Left ventricle myocardium inferior (tissue), 1 donor: Measurements from ENCODE around the gene HSPA4L. TPM values are rescaled to one million over a fixed set of nuclear protein-coding genes. Genes with fewer than 3 reads are reported as not detected.

Source experiments
- DNase-seq: peaks from one replicate; pipeline ENCODE4 v3.0.0-alpha.2; 2020
- H3K27ac ChIP-seq: fragments of 200-600 bp; replicated peaks from 2 replicates; pipeline ENCODE4 v1.8.0; 2021
- H3K27me3 ChIP-seq: fragments of 200-600 bp; 2 replicates; pipeline ENCODE4 v1.8.0; 2021; ENCODE audit warnings: low read depth
- H3K36me3 ChIP-seq: fragments of 200-600 bp; 2 replicates; pipeline ENCODE4 v1.8.0; 2021
- H3K4me1 ChIP-seq: fragments of 200-600 bp; 2 replicates; pipeline ENCODE4 v1.8.0; 2021
- H3K4me3 ChIP-seq: fragments of 200-600 bp; 2 replicates; pipeline ENCODE4 v1.8.0; 2021; ENCODE audit warnings: mild to moderate bottlenecking, moderate library complexity
- H3K9me3 ChIP-seq: fragments of 200-600 bp; replicated peaks from 2 replicates; pipeline ENCODE4 v1.8.0; 2021
- CTCF ChIP-seq: fragments of 200-600 bp; IDR thresholded peaks from 2 replicates; pipeline ENCODE4 v1.8.0; 2021; ENCODE audit warnings: antibody characterized with exemption, mild to moderate bottlenecking, borderline replicate concordance
- intact Hi-C: fragments of 100-400 bp; cut with micrococcal nuclease; formaldehyde crosslinking; loops from one replicate; pipeline ENCODE4 v1.11.0; 2022
- total RNA-seq: library from RNA; stranded (reverse); fragmentation: NEBNext Ultra II Directional; extraction: Animal tissue kit (Norgen Biotek cat#: 25700); gene quantifications from one replicate; pipeline ENCODE4 v1.2.1, GENCODE V29; 2021
- donor health status: DM: no; HTN: yes; CAD: no; lungs with severe emphysema.

The HSPA4L gene
- total RNA-seq, 1 donor from 2014 or later, result 16.1 TPM

DNA sequence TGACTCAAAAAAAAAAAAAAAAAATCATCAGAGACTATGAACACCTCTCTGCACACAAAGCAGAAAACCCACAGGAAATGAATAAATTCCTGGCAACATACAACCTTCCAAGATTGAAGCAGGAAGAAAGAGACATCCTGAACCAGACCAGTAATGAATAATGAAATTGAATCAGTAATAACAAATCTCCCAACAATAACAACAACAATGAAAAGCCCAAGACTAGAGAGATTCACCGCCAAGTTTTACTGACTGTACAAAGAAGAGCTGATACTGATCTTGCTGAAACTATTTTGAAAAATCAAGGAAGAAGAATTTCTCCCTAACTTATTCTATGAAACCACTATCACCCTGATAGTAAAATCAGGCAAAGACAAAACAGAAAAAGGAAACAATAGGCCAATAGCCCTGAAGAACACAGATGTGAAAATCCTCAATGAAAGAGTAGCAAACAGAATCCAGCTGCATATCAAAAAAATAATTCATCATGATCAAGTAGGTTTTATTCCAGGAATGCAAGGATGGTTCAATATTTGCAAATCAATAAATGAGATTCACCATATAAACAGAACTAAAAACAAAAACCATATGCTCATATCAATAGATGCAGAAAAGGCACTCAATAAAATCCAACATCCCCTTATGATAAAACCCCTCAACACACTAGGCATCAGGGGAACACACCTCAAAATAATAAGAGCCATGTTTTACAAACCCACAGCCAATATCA lies 67.5 kb downstream of the HSPA4L start:
- intact Hi-C loops, result no loop called here
- DNase-seq, result no peak
- H3K36me3 ChIP-seq, result no peaks in the 10 kb centered on the region
- no peak overlapping the region for H3K27ac ChIP-seq
- no peak overlapping the region for H3K4me3 ChIP-seq
- peaks cover 83% of the 10 kb centered on the region for H3K9me3 ChIP-seq
- no peaks in the 10 kb centered on the region for H3K27me3 ChIP-seq
- no peaks in the 10 kb centered on the region for H3K4me1 ChIP-seq
- TF ChIP-seq CTCF, result no peak

DNA sequence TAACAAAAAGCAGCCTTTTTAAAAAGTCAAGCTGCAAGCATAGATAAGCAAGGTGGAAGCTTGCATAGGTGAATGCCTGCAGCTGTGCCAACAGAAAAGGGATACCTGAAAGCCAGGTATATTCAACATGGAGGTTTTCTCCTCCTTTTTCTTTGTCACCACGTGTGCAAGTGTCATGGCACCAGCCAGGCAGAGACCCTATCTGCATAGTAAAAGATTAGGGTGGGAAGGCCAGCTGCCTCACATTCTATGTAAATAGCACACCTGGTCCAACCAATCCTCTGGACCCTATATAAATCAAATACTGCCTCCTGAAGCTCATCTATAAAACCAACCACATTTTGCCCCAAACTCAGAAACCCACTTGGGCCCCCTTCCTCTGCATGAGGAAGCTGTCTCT lies 70.5 kb downstream of the HSPA4L start:
- Histone ChIP-seq H3K4me3 (no peak overlapping the region), H3K36me3 (no peaks in the 10 kb centered on the region), H3K27me3 (no peaks in the 10 kb centered on the region), H3K27ac (no peak overlapping the region), H3K9me3 (peaks cover 68% of the 10 kb centered on the region), H3K4me1 (peaks cover 13% of the 10 kb centered on the region)
- no peak for DNase-seq
- intact Hi-C loops, result no loop called here
- no peak for TF ChIP-seq CTCF

- DNase-seq, result no peak
- Histone ChIP-seq H3K36me3 (no peaks in the 10 kb centered on the region), H3K4me3 (no peak overlapping the region), H3K27ac (peak overlapping the region; percentile 6), H3K4me1 (peaks cover 13% of the 10 kb centered on the region), H3K27me3 (no peaks in the 10 kb centered on the region), H3K9me3 (peaks cover 39% of the 10 kb centered on the region)
- no peak for TF ChIP-seq CTCF
- intact Hi-C loops, result no loop called here
Observed at GRCh38 chr4:127856196-127856812, 74.2 kb downstream of the HSPA4L start.

- Histone ChIP-seq H3K4me1 (peaks cover 13% of the 10 kb centered on the region), H3K9me3 (peaks cover 33% of the 10 kb centered on the region), H3K27ac (peak overlapping the region; percentile 6), H3K4me3 (no peak overlapping the region), H3K27me3 (no peaks in the 10 kb centered on the region), H3K36me3 (no peaks in the 10 kb centered on the region)
- intact Hi-C loops, result no loop called here
- TF ChIP-seq CTCF, result no peak
- DNase-seq, result no peak
Observed at GRCh38 chr4:127856813-127857447, 74.8 kb downstream of the HSPA4L start.

- H3K4me1 ChIP-seq, result peaks cover 13% of the 10 kb centered on the region
- peaks cover 26% of the 10 kb centered on the region for H3K9me3 ChIP-seq
- H3K36me3 ChIP-seq, result no peaks in the 10 kb centered on the region
- H3K27ac ChIP-seq, result no peak overlapping the region
- intact Hi-C loops, result no loop called here
- H3K27me3 ChIP-seq, result no peaks in the 10 kb centered on the region
- no peak overlapping the region for H3K4me3 ChIP-seq
- TF ChIP-seq CTCF, result no peak
- DNase-seq, result no peak
Observed at GRCh38 chr4:127857641-127858040, 75.5 kb downstream of the HSPA4L start.
